Ishikawa (cell line): ENCODE data around the gene SLC24A3.

Experiments used
- RAD21 ChIP-seq: IDR thresholded peaks from 2 replicates; pipeline ENCODE4 v1.6.1; 2012; ENCODE audit warnings: low read depth
- TCF12 ChIP-seq: IDR thresholded peaks from 2 replicates; pipeline ENCODE4 v1.6.1; 2012; ENCODE audit warnings: low read depth
- YY1 ChIP-seq: IDR thresholded peaks from 2 replicates; pipeline ENCODE4 v1.6.1; 2012; ENCODE audit warnings: low read depth
- TF ChIP-seq, protein P1 (sequence below): IDR thresholded peaks from 2 replicates; pipeline ENCODE4 v1.6.1; 2012; ENCODE audit warnings: low read depth, mild to moderate bottlenecking
- TF ChIP-seq, protein P2 (sequence below): IDR thresholded peaks from 2 replicates; pipeline ENCODE4 v1.6.1; 2012

DNA sequence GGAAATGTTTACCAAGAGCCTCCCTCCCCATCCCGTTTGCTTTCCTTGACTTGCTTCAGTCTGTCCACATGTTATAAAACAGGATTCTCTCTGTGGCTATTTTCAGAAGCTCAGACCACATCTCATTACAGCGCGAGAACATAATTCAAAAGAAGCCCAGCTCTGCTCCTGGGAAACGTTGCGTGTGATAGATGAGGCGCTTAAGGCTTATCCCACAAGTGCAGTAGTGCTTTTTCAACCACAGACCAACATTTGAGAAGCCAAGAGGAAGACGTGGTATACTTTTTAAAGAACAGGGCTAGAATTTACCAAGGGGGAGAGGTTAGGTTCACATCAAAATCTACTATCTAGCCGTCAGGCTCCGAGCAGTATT, 239.5 kb downstream of the SLC24A3 start:
- TF ChIP-seq, protein P1, sequence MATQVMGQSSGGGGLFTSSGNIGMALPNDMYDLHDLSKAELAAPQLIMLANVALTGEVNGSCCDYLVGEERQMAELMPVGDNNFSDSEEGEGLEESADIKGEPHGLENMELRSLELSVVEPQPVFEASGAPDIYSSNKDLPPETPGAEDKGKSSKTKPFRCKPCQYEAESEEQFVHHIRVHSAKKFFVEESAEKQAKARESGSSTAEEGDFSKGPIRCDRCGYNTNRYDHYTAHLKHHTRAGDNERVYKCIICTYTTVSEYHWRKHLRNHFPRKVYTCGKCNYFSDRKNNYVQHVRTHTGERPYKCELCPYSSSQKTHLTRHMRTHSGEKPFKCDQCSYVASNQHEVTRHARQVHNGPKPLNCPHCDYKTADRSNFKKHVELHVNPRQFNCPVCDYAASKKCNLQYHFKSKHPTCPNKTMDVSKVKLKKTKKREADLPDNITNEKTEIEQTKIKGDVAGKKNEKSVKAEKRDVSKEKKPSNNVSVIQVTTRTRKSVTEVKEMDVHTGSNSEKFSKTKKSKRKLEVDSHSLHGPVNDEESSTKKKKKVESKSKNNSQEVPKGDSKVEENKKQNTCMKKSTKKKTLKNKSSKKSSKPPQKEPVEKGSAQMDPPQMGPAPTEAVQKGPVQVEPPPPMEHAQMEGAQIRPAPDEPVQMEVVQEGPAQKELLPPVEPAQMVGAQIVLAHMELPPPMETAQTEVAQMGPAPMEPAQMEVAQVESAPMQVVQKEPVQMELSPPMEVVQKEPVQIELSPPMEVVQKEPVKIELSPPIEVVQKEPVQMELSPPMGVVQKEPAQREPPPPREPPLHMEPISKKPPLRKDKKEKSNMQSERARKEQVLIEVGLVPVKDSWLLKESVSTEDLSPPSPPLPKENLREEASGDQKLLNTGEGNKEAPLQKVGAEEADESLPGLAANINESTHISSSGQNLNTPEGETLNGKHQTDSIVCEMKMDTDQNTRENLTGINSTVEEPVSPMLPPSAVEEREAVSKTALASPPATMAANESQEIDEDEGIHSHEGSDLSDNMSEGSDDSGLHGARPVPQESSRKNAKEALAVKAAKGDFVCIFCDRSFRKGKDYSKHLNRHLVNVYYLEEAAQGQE: no peak
- TF ChIP-seq, protein P2, sequence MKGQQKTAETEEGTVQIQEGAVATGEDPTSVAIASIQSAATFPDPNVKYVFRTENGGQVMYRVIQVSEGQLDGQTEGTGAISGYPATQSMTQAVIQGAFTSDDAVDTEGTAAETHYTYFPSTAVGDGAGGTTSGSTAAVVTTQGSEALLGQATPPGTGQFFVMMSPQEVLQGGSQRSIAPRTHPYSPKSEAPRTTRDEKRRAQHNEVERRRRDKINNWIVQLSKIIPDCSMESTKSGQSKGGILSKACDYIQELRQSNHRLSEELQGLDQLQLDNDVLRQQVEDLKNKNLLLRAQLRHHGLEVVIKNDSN: no peak
- TF ChIP-seq RAD21: no peak
- TF ChIP-seq TCF12: no peak
- TF ChIP-seq YY1: no peak
